ENCODE data around the gene HIGD1A.

HIGD1A gene

DNA sequence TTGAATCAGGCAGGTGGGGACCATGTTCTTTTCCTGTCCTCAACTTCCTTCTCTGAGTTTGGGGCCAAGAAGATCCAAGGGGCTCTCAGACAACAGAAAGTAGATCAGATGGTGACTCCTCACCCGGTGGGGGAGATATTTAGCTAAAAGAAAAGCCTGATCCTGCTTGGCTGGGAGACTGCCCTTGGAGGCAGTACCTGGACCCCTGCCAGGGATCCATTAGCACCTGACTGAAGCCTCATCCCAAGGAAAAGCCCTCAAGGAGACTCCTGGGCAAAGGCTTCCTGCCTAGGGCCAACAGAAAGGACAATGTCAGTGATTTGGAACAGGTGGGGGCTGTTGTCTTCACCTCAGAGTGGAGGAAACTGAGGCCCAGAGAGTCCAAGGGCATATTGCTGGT lies 68.2 kb downstream of the HIGD1A start:
- TF ChIP-seq BACH2 (CRISPR knock-in tag; IDR thresholded peaks at IDR 0.05; ENCODE audit: borderline replicate concordance) (no peak), OSR1 (CRISPR knock-in tag; IDR thresholded peaks at IDR 0.05) (no peak), TCF4 (CRISPR knock-in tag; IDR thresholded peaks at IDR 0.05; ENCODE audit: borderline replicate concordance) (no peak), ESRRG (CRISPR knock-in tag; IDR thresholded peaks at IDR 0.05) (no peak), ARNTL (CRISPR knock-in tag; IDR thresholded peaks at IDR 0.05; ENCODE audit: borderline replicate concordance, low read depth) (no peak), CSDC2 (CRISPR knock-in tag; IDR thresholded peaks at IDR 0.05) (no peak), RARB (CRISPR knock-in tag; IDR thresholded peaks at IDR 0.05) (no peak), ZNF565 (CRISPR knock-in tag; conservative IDR thresholded peaks at IDR 0.05; ENCODE audit: low read depth) (no peak)
- TF ChIP-seq, protein P1, sequence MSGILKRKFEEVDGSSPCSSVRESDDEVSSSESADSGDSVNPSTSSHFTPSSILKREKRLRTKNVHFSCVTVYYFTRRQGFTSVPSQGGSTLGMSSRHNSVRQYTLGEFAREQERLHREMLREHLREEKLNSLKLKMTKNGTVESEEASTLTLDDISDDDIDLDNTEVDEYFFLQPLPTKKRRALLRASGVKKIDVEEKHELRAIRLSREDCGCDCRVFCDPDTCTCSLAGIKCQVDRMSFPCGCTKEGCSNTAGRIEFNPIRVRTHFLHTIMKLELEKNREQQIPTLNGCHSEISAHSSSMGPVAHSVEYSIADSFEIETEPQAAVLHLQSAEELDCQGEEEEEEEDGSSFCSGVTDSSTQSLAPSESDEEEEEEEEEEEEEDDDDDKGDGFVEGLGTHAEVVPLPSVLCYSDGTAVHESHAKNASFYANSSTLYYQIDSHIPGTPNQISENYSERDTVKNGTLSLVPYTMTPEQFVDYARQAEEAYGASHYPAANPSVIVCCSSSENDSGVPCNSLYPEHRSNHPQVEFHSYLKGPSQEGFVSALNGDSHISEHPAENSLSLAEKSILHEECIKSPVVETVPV (CRISPR knock-in tag; IDR thresholded peaks at IDR 0.05): no peak
- TF ChIP-seq, protein P2, sequence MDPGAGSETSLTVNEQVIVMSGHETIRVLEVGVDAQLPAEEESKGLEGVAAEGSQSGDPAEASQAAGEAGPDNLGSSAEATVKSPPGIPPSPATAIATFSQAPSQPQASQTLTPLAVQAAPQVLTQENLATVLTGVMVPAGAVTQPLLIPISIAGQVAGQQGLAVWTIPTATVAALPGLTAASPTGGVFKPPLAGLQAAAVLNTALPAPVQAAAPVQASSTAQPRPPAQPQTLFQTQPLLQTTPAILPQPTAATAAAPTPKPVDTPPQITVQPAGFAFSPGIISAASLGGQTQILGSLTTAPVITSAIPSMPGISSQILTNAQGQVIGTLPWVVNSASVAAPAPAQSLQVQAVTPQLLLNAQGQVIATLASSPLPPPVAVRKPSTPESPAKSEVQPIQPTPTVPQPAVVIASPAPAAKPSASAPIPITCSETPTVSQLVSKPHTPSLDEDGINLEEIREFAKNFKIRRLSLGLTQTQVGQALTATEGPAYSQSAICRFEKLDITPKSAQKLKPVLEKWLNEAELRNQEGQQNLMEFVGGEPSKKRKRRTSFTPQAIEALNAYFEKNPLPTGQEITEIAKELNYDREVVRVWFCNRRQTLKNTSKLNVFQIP (CRISPR knock-in tag; IDR thresholded peaks at IDR 0.05; ENCODE audit: borderline replicate concordance, low read depth): no peak
- TF ChIP-seq, protein P3, sequence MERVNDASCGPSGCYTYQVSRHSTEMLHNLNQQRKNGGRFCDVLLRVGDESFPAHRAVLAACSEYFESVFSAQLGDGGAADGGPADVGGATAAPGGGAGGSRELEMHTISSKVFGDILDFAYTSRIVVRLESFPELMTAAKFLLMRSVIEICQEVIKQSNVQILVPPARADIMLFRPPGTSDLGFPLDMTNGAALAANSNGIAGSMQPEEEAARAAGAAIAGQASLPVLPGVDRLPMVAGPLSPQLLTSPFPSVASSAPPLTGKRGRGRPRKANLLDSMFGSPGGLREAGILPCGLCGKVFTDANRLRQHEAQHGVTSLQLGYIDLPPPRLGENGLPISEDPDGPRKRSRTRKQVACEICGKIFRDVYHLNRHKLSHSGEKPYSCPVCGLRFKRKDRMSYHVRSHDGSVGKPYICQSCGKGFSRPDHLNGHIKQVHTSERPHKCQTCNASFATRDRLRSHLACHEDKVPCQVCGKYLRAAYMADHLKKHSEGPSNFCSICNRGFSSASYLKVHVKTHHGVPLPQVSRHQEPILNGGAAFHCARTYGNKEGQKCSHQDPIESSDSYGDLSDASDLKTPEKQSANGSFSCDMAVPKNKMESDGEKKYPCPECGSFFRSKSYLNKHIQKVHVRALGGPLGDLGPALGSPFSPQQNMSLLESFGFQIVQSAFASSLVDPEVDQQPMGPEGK (CRISPR knock-in tag; IDR thresholded peaks at IDR 0.05; ENCODE audit: borderline replicate concordance): no peak
- ATAC-seq: no peak

DNA sequence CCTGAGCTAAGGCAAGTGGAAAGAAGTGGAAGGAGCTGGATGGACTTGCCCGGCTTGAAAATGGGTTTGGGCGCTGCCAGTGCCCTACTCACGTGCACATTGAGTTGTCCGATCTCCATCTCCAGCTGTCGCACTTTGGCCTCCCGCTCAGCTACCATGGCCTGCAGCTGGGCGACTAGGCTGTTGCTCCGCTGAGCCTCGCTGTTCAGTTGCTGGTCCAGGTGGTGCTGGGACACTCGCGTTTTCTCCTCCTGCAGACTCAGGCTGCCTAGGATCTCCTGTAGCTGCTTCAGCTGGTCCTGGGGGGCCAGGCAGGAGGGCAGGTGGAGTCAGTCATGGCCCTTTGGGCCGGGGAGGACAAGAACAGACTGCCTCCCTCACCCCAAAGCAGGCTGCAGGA lies 68.7 kb downstream of the HIGD1A start:
- TF ChIP-seq SNAI2 (CRISPR knock-in tag; IDR thresholded peaks at IDR 0.05) (no peak), ZFP30 (CRISPR knock-in tag; IDR thresholded peaks at IDR 0.05) (no peak), CSDC2 (CRISPR knock-in tag; IDR thresholded peaks at IDR 0.05) (no peak), ZFP3 (CRISPR knock-in tag; IDR thresholded peaks at IDR 0.05) (no peak), RARB (CRISPR knock-in tag; IDR thresholded peaks at IDR 0.05) (no peak), ESRRG (CRISPR knock-in tag; IDR thresholded peaks at IDR 0.05) (no peak), BACH2 (CRISPR knock-in tag; IDR thresholded peaks at IDR 0.05; ENCODE audit: borderline replicate concordance) (no peak), PPARA (CRISPR knock-in tag; IDR thresholded peaks at IDR 0.05; ENCODE audit: borderline replicate concordance) (no peak), TCF4 (CRISPR knock-in tag; IDR thresholded peaks at IDR 0.05; ENCODE audit: borderline replicate concordance) (no peak), ISL1 (CRISPR knock-in tag; IDR thresholded peaks at IDR 0.05) (no peak), OSR1 (CRISPR knock-in tag; IDR thresholded peaks at IDR 0.05) (no peak), GLIS3 (CRISPR knock-in tag; IDR thresholded peaks at IDR 0.05) (no peak), ZNF70 (CRISPR knock-in tag; IDR thresholded peaks at IDR 0.05) (no peak), TOX (CRISPR knock-in tag; IDR thresholded peaks at IDR 0.05; ENCODE audit: borderline replicate concordance) (no peak)
- TF ChIP-seq, protein P4, sequence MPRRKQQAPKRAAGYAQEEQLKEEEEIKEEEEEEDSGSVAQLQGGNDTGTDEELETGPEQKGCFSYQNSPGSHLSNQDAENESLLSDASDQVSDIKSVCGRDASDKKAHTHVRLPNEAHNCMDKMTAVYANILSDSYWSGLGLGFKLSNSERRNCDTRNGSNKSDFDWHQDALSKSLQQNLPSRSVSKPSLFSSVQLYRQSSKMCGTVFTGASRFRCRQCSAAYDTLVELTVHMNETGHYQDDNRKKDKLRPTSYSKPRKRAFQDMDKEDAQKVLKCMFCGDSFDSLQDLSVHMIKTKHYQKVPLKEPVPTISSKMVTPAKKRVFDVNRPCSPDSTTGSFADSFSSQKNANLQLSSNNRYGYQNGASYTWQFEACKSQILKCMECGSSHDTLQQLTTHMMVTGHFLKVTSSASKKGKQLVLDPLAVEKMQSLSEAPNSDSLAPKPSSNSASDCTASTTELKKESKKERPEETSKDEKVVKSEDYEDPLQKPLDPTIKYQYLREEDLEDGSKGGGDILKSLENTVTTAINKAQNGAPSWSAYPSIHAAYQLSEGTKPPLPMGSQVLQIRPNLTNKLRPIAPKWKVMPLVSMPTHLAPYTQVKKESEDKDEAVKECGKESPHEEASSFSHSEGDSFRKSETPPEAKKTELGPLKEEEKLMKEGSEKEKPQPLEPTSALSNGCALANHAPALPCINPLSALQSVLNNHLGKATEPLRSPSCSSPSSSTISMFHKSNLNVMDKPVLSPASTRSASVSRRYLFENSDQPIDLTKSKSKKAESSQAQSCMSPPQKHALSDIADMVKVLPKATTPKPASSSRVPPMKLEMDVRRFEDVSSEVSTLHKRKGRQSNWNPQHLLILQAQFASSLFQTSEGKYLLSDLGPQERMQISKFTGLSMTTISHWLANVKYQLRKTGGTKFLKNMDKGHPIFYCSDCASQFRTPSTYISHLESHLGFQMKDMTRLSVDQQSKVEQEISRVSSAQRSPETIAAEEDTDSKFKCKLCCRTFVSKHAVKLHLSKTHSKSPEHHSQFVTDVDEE (CRISPR knock-in tag; IDR thresholded peaks at IDR 0.05): no peak
- TF ChIP-seq, protein P2 (CRISPR knock-in tag; IDR thresholded peaks at IDR 0.05; ENCODE audit: borderline replicate concordance, low read depth): no peak
- TF ChIP-seq, protein P1 (CRISPR knock-in tag; IDR thresholded peaks at IDR 0.05): no peak

More for the DNA sequence above, 68.7 kb downstream of the HIGD1A start:
- no peak for ATAC-seq
